HUDEP-2 (cell line): ENCODE data around the gene RGS1.

Experiments used
- DNase-seq, 76 experiments: peaks; one replicate each; lab custom pipeline; 2025; ENCODE audit not compliant: unreplicated experiment in 76 of 76; lab: John Stamatoyannopoulos, UW

Gene RGS1

DNA sequence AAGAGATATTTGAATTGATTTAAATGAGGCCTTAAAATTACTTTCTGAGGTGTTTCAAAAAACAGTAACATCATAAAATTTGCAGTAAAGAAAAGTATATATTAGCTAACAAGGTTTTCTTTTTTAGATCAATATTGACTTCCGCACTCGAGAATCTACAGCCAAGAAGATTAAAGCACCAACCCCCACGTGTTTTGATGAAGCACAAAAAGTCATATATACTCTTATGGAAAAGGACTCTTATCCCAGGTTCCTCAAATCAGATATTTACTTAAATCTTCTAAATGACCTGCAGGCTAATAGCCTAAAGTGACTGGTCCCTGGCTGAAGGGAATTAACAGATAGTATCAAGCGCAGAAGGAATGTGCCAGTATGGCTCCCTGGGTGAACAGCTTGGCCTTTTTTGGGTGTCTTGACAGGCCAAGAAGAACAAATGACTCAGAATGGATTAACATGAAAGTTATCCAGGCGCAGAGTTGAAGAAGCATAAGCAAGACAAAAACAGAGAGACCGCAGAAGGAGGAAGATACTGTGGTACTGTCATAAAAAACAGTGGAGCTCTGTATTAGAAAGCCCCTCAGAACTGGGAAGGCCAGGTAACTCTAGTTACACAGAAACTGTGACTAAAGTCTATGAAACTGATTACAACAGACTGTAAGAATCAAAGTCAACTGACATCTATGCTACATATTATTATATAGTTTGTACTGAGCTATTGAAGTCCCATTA lies 3.6 kb downstream of the RGS1 start:
- no peak for DNase-seq

DNA sequence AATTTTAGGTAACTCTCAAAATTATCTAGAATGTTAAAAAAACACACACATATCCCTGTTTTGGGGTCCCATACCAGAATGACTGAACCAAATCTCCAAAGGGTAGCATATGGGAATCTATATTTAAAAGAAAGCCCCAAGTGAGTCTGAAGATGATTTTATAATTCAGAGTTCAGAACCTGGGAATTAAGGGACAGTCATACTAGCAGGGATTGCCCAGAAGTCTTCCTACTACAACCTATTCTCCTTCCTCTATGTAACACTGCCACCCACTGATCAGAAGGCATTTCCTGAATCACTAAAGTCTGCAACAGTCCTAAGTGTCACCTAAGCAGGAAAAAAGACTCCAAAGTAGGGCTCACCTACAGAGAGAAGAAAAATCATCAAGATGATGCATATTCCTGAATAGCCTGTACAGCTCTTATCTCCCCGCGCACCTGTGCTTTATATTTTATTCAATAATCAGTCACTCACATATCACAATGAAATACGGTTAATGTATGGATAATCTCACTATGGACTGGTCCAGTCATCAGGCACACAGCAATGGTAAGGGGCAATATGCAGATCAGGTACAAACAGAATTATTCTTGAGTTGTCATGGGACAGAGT lies 4.9 kb downstream of the RGS1 start:
- DNase-seq, result no peak

DNA sequence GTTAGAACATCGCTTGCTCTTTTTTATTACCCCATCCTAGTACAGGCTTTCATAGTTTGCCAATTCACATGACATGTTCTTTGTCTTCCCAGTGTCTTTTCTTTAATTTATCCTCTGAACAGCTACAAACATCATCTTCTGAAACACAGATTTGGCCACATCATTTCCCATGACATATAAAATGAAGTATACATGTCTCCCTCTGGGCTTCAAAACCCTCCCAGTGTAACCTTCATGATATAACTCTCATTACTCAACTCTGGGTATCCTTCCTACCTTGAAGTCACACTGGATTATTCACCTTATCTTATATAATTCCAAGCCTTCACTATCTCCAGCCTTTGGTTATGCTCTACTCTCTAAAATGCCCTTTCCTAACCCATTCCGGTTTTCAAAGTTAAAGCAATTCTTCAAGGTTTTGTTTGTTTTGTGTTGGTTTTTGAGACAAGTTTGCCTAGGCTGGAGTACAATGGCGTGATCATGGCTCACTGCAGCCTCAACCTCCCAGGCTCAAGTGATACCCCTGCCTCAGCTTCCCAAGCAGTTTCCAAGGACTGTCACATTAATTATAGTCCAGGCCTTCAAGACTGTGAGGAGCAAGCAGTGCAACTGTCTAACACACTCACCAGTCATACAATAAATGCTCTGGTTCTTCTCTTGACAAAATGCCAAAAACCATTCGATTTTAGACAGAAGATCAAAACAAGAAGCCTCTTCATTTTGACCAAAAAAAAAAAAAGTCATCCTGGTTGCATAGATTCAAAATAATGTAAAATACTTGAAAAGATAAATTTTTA lies 5.8 kb downstream of the RGS1 start:
- DNase-seq, result no peak

DNA sequence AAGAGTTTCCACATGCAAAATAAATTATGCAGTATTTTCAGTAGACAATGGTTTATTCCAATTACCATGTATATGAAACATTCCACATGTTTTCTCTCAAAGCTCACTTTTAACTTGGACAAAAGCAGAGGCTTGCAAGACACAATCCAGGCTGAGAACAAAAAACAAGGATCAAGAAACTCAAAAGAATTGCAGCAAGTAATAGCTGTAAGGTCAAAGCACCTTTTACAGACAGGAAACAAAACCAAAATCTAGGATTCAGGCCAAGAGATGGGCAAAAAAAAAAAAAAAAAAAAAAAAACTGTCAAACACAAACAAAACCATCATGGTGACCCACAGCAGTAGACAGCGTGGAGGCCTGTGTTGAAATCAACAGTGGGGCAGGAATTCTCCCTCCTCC lies 9.3 kb downstream of the RGS1 start:
- no peak for DNase-seq

DNA sequence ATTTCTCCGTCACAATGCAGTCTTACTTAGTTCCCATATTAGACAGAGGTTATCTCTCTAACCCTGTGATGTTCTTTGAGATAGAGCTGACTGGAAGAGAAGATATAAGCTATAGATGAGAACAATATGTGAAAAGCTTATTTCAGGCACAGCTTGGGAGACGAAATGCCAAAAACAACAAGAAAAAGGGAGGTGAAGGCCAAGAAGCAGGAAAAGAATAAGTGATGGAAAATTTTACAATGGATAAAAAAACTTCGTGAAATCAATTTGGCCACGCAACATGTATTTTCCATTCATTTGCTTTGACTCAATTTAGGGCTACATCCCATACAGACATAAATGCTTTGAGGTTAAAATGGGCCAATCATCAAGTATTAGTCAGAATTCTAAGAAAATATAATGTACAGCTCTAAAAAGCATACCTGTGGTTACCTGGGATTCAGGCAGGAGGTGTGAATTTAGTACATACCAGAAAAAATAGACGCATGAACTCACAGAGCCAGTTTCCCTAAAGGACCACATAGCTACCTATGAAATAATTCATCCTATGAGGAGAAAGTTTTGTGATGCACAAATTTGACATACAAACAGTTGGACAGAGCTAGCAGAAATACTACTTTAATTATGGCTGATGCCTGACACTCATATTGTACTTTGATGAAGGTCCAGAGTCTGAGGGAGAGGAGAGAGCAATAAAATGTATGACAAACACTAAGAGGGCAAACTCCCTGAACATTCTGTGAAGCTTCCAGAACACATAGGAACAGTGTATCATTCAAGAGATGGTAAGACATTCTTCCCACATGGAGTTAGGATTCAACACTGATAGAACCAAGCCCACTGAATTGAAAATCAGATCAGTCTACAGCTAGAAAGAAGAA lies 12.1 kb downstream of the RGS1 start:
- no peak for DNase-seq

DNA sequence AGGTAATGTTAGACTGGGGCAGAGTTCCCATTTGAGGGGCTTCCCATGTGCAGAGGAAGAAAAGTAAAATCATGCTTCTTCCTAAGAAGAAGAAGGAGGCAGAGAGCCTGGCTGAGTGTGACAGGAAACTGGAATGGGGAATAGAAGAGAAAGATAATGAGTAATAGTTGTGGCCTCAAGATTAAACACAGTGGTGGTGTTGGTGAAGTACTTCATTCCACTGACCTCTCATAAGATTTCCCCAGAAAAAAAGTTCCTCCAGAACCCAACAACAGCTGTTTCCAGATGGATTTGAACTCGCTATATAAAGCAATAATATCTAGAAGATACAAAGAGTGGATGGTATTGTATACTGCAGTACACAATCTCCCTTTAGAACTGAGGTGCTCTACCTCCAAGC lies 13.0 kb downstream of the RGS1 start:
- DNase-seq, result no peak

DNA sequence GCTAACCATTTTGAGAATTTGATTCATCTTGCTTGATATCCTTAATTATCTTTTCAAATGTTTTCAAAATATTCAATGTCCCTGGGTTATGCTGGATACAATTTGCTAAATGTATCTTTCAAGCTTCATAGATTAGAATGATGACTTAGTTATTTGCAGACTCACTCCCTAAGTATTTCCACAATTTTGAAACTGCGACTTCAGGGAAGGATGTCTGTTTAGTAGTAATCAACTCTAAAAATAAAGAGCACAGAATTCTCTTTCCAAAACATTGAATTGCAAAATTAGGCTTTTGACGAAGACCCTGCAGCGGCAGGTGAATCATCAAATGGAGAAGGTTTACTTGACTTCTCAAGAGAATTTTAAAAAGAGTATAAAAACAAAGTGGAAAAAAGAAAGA lies 14.2 kb downstream of the RGS1 start:
- no peak for DNase-seq

DNA sequence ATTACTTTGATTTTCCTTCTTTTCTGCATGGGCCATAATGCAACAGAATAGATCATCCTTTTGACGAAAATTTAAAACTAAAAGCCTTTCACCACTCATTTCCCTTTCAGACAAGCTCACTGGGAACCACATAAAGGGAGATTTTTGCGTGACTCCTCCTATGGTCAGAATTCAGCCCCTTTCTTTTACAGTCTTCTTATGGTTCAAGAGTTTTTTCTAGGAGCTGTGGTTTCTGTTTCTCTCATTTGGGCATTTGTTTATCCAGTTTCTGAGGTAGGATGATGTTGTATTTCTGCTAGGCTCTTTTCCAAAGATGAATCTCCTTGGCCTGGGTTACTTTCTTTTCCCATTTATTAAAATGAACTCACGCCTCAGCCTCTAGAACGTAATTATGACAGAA lies 16.9 kb downstream of the RGS1 start:
- DNase-seq, result no peak

DNA sequence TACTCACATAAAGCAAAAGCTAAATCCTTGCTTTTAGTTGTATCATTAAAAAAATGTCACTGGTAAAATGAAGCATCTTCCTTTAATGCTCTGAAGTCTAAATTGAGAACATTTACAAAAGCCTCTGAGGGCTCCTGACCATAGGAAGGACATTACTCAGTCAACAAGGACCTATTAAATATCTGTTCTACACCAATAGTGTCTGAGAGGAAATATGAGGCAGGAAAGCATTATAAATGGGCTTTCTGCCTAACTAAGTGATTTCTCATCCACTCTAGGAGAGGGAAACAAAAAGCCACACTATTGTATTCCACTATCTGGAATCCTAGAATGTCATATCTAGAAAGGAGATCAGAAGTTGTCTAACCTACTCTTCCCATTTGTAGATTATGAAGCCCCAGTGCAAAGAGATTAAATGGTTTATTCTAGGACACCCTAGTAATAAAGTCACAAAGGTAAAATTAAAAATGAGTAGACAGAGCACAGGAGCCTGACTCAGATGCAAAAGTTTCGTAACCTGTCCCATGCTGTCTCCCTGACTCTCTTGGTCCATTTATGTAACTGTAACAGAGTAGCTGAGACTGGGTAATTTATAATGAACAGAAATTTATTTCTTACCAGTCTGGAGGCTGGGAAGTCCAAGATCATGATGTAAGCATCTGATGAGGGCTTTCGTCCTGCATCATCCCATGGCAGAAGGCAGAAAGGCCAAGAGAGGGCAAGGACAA lies 17.6 kb downstream of the RGS1 start:
- DNase-seq, result no peak

DNA sequence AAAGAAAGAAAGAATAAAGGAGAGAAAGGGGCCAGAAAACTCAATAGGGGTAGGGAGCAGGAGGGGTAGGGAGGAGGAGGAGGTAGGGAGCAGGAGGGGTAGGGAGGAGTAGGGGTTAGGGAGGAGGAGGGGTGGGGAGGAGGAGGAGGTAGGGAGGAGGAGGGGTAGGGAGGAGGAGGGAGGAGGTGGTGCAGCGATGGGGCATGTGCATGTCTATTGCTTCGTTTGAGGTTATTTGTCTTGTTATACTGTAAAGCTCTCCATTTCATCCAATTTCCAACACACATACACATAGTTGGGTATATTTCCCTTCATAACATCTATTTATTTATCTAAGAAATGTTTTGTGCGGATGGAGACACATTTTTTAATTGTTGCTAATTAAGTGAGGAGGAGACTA lies 19.7 kb downstream of the RGS1 start:
- no peak for DNase-seq

DNA sequence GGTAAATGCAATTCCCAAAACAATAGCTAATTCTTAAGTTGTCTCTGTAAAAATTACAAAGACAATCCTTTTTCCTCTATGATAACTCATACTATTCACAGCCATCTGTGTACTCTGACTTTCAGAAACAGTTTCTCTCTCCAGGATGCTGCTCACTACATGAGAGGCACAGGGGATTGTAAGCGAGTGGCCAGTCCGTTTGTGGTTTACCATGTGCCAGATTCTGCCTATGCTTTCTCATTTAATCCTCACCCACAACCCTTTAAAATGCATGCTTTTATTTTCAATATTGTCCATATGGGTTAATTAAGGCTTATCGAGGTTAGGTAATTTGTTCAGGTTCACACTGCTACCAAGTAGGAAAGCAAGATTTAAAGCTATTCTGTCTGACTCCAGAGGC lies 23.0 kb downstream of the RGS1 start:
- no peak for DNase-seq

DNA sequence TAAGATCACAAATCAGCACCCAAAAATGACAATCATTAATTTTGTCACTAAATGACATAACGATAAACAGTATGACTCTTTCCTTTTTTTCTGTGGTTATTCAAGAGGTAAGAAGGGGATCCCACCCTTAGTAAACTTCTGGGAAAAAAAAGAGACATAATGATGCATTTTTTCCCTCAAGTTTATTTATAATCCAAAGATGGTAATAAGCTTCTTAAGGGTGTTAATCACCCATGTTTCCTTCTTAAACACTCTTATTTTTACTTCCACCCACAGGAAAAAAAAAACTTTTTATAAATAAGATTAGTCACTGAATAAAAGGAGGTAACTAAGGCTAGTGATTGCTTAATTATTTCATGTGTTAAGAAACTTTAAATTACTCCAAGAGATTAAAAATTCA lies 24.7 kb downstream of the RGS1 start:
- DNase-seq, result no peak

DNA sequence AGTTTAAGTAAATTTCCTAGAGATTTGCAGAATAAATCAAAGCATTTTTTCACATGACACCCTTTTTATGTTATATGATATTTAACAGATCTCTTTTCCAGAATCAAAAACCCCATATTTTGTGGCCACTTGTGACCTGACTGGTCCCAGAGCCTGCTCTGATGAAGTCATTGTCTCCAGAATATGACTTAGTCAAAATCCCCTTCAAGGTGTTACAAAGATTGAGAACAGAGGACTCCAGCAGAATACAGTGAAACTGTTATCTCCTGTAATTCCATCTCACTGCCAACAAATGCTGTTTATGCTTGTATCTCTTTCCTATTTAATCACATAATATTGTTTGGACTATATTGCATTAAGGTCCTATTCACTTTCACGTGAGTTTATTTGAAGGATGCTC lies 25.6 kb downstream of the RGS1 start:
- DNase-seq, result no peak

DNA sequence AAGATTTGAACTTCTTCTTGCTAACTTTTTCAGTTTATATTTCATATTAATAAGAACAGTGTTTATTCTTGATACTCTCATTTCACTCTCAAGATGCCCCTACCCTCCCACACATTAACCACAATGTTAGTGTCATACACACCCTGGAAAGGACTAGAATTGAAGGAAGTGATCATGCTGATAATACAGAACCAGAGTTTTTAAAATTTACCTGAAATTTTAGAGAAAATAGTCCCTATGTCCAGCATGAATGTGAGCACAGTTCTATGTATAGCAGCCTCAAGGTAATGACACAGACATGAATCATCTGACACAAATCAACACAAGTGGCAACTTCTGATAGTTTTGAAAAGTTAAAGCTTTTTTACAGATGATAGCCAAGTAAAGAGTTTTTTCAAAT lies 26.0 kb downstream of the RGS1 start:
- DNase-seq, result no peak

DNA sequence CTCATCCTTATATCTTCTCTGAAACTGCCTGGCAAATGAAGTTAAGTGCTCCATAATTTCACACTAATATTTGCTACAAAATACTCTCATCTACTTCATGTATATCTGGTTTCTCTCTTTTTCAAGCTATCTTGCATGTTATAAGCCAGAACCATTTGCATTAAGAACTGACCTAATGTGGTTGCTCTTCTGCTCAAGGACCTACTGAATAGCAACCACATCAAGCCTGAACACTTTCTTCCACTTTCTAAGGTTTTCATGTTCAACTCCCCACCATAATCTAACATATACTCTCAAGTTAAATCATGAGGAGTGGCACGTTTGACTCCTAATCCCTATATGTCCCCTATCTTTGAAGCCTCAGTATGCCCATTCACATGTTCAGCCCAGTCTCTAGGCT lies 27.2 kb downstream of the RGS1 start:
- no peak for DNase-seq

DNA sequence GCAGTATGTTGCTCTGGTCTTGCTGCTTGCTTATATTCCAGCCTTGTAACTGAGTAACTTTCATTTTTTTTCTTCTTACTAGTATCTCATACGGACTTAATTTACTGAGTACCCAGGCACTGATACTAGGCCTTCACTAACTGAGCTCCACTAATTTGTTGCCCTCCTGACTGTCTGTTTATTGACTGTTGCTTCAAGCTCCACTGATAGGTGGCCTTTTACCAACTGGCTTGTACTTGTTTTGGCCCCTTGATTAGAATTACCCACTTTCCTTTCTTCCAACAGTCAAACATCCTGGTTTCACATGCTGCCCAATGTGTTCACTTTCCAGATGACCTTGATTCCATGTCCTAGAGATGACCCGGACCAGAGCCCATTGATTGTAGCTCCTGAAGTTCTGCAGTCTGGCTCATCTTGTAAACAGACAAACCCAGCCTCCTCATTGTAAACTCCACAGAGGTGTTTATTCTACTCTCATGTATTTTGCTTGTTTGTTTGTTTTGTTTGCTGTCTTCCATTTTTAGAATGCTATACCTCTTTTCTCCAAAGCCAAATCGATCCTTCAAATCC lies 27.7 kb downstream of the RGS1 start:
- no peak for DNase-seq

DNA sequence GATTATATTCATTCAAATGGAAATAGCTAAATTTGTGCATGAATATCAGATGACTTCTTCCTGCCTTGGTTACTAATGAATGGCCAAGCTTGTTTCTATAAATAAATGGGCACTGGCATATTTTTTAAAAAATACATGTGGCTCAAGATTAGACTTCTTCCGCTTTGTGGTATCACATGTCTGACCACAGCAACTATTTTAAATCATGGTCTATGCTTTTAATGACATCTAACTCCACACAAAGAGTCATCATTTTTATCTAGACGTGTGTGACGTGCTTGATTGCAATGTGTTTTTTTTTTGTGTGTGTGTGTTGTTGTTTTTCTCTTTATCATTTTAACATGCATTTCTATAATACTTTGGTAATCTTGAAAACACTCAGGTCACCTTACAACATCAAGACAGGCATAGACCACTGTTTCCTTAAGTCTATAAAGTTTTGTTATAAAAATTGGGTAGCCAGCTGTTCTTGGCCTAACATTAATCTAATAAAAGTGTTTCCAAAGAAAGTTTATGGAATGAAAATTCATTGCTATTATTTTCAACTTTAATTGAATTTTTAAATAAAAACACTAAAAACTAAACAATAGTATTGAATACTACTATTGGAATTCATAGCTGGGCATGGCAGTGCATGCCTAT lies 29.5 kb downstream of the RGS1 start:
- no peak for DNase-seq

DNA sequence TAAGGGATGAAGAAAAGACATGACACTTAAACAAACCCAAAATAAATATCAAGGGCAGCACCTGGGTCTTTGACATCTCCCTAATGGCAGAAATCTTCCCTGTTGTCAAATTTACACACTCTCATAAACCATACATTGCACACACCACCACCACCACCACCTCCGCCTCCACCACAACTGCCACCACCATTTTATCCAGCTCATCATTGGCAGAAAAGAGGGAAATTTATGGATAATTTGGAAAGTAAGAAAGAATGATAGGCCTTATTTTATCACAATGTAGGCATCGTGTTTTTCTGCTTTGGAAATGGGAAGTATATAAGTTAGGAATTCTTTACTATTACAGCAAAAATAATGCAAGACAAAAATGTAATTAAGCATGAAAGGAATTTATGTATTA lies 33.1 kb downstream of the RGS1 start:
- DNase-seq, result no peak
